ENCODE results near the gene MFSD11.
"Not testable (repeated sequence)": the region's sequence is repeated elsewhere in the genome, so short reads cannot be mapped to it uniquely, and the experiment has no call there.

Gene MFSD11

GRCh38 chr17:76737676-76738467, at the start of gene MFSD11:
Gene MFSD11 (plus strand): TSS chr17:76738119. CDS start chr17:76738353, 234 bp downstream.
- peak; percentile 90 to 92 for DNase-seq (ENCODE audit: low read depth in 2 of 2)

GRCh38 chr17:76688165-76688622, 49.7 kb upstream of the MFSD11 start:
- no peak for DNase-seq (ENCODE audit: low read depth in 2 of 2)

- no peak for DNase-seq (ENCODE audit: low read depth in 2 of 2)
These were observed 48.1 kb upstream of the MFSD11 start for GRCh38 chr17:76689859-76690258.

DNA sequence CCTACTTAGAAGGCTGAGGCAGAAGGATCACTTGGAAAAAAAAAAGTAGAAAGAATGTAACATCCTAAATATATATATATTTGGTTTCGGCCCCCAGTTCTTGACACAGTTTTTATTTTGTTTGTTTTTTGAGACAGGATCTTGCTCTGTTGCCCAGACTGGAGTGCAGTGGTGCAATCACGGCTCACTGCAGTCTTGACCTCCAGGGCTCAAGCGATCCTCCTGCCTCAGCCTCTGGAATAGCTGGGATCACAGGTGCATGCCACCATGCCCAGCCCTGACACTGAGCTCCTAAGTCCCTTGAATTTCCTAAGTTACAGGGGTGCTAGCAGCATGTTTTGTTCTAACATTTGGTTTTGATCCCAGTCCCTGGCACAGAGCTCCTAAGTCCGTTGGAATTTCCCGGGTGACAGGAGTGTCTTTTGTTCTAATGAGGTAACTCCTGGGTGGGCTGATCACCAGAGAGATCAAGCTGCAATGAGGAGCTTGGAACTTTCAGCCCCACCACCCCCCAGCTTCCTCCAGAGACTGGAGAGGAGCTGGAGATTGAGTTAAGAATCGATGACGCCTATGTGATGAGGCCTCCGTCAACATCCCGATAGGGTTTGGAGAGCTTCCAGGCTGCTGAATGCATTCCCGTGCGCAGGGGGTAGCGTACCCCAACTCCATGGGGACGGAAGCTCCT, 47.2 kb upstream of the MFSD11 start:
- no peak for DNase-seq (ENCODE audit: low read depth in 2 of 2)

- no peak for DNase-seq (ENCODE audit: low read depth in 2 of 2)
These were observed 46.3 kb upstream of the MFSD11 start for GRCh38 chr17:76691379-76692191.

GRCh38 chr17:76695059-76695831, 42.7 kb upstream of the MFSD11 start:
- DNase-seq (ENCODE audit: low read depth in 2 of 2) = no peak

- no peak for DNase-seq (ENCODE audit: low read depth in 2 of 2)
These were observed 40.9 kb upstream of the MFSD11 start for GRCh38 chr17:76696763-76697701.

GRCh38 chr17:76697702-76698465, 40.0 kb upstream of the MFSD11 start:
- DNase-seq (ENCODE audit: low read depth in 2 of 2) = no peak

DNA sequence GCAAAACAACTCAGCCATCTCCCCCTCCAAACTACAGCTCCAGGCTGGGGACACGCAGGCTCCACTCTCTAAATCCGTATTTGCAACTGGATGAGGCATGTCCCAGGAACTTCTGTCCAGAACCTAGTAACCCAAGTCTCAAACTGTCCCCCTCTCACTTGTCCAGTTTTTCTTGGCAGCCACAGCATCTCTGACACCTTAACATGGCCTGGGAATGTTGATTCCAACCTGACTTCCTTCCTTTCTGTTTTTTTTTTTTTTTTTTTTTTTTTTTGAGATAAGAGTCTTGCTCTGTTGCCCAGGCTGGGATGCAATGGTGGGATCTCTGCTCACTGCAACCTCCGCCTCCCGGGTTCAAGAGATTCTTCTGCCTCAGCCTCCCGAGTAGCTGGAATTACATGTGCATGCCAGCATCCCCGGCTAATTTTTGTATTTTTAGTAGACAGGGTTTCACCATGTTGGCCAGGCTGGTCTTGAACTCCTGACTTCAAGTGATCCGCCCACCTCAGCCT, 39.4 kb upstream of the MFSD11 start:
- DNase-seq (ENCODE audit: low read depth in 2 of 2) = not testable (repeated sequence)

- DNase-seq (ENCODE audit: low read depth in 2 of 2) = no peak
These were observed 37.7 kb upstream of the MFSD11 start for GRCh38 chr17:76700270-76700616.

DNA sequence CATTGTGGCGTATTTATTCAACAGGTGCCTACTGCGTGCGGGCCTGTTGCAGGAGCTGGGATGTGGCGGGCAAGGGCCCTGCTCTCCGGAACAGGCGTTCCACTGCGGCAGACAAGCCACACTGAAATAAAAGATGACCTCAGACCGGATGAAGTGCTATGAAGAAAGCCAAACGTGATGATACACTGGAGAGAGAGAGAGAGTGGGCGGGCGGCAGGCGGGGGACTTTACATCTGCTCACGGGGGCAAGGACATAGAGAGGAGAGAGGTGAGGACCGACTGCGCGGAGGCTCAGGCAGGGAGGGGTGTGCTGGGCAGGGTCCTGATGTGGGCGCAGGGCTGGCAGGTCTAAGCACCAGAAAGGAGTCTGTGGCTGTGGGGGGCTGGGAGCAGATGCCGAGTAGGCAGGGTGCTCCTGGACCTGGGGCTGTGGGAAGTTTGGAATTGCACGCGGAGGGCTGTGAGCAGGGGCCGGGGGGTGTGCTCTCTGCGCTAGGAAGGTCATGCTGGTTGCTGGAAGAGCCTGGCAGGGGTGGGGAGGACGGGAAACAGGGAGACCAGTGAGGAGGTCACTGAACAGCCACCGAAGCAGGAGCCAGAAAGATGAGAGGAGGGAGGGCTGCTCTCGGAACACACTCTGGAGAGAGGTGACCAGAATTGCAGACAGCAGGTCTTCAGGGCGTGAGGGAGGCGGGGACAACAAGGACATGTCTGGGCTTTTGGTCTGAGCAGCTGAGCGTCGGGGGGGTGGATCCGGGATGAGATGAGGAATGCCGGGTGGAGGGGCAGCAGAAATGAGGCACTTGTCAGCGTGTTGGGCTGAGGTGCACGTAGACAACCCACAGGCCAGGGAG, 37.1 kb upstream of the MFSD11 start:
- no peak for DNase-seq (ENCODE audit: low read depth in 2 of 2)

DNA sequence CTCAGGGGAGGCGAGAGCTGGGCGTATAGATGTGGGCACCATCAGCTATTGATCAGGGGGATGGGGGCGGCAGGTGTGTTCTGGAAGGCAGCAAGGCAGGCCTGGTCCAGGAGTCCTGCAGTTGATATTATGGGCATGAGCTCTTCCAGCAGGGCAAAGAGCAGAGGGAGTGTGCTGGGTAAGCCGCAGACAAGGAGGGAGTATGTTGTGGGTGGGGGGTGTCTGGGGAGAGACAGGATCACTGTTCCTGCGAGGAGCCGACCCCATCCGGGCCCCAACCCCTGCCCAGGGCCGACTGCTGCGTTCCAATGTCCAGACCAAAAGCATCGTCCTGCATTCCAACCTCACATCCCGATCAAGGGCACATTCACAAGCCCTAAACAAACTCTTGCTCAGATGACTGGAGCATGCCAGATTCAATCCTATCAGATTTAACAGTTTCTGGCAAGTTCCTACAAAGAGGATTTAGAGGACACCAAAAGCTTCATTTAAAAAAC, 36.4 kb upstream of the MFSD11 start:
- no peak for DNase-seq (ENCODE audit: low read depth in 2 of 2)

GRCh38 chr17:76702076-76702475, 35.8 kb upstream of the MFSD11 start:
- DNase-seq (ENCODE audit: low read depth in 2 of 2) = no peak

DNA sequence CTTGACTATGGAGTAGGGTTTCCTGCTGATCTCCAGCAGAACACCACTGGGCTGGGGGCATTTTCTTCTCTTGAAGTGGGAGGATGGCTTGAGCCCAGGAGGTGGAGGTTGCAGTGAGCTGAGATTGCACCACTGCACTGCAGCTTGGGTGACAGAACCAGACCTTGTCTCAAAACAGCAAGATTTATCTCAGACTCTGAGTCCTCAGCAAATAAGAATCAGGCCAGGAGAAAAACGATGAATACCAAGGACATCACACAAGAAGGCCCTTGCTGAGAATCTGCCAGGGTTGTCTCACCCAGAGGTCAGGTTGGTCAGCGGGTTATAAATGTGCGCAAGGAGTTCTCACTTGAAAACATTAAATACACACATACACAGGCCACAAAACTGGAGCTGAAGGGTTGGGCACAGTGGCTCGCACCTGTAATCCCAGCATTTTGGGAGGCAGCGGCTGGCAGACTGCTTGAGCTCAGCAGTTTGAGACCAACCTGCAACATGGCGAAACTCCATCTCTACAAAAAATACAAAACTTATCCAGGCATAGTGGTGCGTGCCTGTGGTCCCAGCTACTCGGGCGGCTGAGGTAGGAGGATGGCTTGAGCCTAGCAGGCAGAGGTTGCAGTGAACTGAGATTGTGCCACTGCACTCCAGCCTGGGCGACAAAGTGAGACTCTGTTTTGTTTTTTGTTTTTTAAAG, 34.8 kb upstream of the MFSD11 start:
- no peak for DNase-seq (ENCODE audit: low read depth in 2 of 2)

DNA sequence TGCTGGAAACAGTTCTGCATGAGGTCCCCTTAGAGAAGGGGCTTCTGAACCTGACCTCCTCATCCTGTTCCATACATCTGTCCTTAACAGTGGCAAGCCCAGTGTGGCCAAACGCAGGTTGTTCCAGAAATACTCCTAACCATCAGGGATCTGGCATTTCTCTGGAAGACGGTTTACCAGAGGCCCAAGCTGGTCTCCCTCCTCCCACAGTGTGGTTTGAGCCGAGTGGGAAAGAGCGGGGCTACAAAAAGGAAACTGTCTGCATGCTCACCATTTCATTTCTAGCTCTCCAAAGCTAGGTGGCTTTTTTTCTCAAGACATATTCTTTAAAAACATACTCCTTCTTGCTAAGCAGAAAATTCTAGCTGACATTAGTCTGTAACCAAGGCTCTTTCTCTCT, 33.1 kb upstream of the MFSD11 start:
- no peak for DNase-seq (ENCODE audit: low read depth in 2 of 2)

DNA sequence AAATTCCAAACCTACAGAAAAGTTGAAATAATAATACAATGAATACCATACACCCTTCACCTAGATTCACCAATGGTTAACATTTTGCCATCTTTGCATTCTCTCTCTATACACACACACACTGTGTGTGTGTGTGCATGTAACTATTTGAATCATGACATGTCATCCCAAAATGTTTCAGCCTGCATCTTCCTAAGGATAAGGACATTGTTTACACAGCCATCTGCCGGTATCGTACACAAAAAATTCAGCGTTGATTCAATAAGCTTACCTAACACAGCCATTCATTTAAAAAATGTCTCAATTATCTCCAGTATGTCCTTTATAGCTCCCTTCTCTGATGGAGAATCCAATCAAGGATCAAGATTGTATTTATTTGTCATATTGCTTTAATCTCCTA, 31.1 kb upstream of the MFSD11 start:
- DNase-seq (ENCODE audit: low read depth in 2 of 2) = no peak

DNA sequence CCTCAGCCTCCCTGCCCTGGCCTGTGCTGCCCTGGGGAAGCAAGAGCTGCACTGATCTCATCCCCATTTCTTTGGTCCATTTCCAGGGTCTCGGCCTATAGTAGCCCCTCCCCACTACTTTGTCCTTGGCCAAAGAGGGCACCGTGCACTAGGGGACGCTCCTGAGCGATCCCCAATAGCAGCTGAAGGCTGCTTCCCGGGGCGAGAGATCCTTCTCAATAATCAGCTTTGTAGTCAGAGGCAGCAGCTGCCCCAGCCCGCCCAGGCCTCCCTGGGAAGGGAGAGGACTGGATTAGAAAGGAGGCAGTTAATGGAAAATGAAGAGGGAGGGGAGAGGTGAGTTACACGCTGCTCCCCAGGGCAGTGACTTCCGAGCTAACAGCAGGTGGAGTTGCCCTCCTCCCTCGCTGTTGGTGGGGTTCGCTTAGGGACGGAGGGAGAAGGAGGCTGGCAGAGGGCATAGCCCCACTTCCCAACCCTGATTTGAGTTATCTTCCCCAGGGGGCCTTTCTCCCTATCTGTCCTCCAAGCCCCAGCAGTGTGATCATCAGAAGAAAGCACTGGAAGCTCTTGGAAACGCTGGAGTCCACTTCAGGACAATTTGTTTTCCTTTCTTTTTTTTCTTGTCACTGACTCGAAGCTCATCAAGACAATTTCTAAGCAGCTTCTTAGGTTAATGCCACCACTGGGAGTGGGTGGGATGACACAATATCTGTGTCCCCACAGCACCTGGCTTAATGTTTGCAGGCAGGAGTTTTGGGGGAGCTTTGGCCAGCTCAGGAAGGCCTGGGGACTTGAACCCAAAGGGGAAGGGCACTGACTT, 29.7 kb upstream of the MFSD11 start:
- no peak for DNase-seq (ENCODE audit: low read depth in 2 of 2)
